DOHH2 (cell line): Measurements from ENCODE around the gene TBATA.
"Not testable (repeated sequence)": the region's sequence is repeated elsewhere in the genome, so short reads cannot be mapped to it uniquely, and the experiment has no call there.

Source experiments
- H3F3A ChIP-seq: fragments of 200-600 bp; sonication (generic), shearing (Covaris generic); 2 replicates; pipeline ENCODE4 v1.6.0; 2016; ENCODE audit warnings: antibody characterized with exemption, mild to moderate bottlenecking; ENCODE audit not compliant: control insufficient read depth, insufficient read depth
- H3K27ac ChIP-seq: fragments of 200-600 bp; sonication (generic); 2 replicates; pipeline ENCODE4 v1.5.1; 2014; ENCODE audit warnings: low read depth, mild to moderate bottlenecking, low read length, moderate library complexity
- H3K27me3 ChIP-seq: fragments of 200-600 bp; sonication (generic); 2 replicates; pipeline ENCODE4 v1.6.1; 2014; ENCODE audit warnings: mild to moderate bottlenecking, low read length, mixed read lengths; ENCODE audit not compliant: control insufficient read depth
- H3K36me3 ChIP-seq: fragments of 200-600 bp; sonication (generic); 2 replicates; pipeline ENCODE4 v1.6.1; 2014; ENCODE audit warnings: mild to moderate bottlenecking, low read length, moderate library complexity, mixed read lengths; ENCODE audit not compliant: control insufficient read depth
- H3K4me1 ChIP-seq: fragments of 200-600 bp; sonication (generic); 2 replicates; pipeline ENCODE4 v1.6.1; 2014; ENCODE audit warnings: mild to moderate bottlenecking, low read length, mixed read lengths; ENCODE audit not compliant: control insufficient read depth
- H3K4me2 ChIP-seq: fragments of 200-600 bp; sonication (generic); 2 replicates; pipeline ENCODE4 v1.6.0; 2014; ENCODE audit warnings: mild to moderate bottlenecking, low read length, moderate library complexity
- H3K4me3 ChIP-seq: fragments of 200-600 bp; sonication (generic); 2 replicates; pipeline ENCODE4 v1.5.1; 2014; ENCODE audit warnings: mild to moderate bottlenecking, low read length, mixed read lengths
- H3K79me2 ChIP-seq: fragments of 200-600 bp; sonication (generic); 2 replicates; pipeline ENCODE4 v1.6.1; 2014; ENCODE audit warnings: mild to moderate bottlenecking, low read length, mixed read lengths; ENCODE audit not compliant: control insufficient read depth
- H3K9me2 ChIP-seq: fragments of 200-600 bp; sonication (generic); replicated peaks from 2 replicates; pipeline ENCODE4 v1.6.1; 2014; ENCODE audit warnings: mild to moderate bottlenecking, low read length, mixed read lengths; ENCODE audit not compliant: control insufficient read depth
- H3K9me3 ChIP-seq: fragments of 200-600 bp; sonication (generic); 2 replicates; pipeline ENCODE4 v1.6.1; 2014; ENCODE audit warnings: antibody characterized with exemption, low read length, mixed read lengths; ENCODE audit not compliant: control insufficient read depth, insufficient read depth
- H4K20me1 ChIP-seq: fragments of 200-600 bp; sonication (generic); 2 replicates; pipeline ENCODE4 v1.6.0; 2014; ENCODE audit warnings: low read depth, mild to moderate bottlenecking, antibody characterized with exemption, low read length, moderate library complexity; ENCODE audit not compliant: control insufficient read depth, insufficient read depth
- CTCF ChIP-seq: fragments of 200-600 bp; sonication (generic); IDR thresholded peaks from one replicate; pipeline ENCODE4 v1.5.1; 2014; ENCODE audit warnings: antibody characterized with exemption, mild to moderate bottlenecking, low read depth, low read length; ENCODE audit not compliant: poor library complexity, severe bottlenecking
- EZH2phosphoT487 ChIP-seq: fragments of 200-600 bp; sonication (generic); IDR thresholded peaks from 2 replicates; pipeline ENCODE4 v1.6.1; 2017; ENCODE audit warnings: borderline replicate concordance, mild to moderate bottlenecking, antibody characterized with exemption, low read length, moderate library complexity, mixed read lengths

Gene TBATA

GRCh38 chr10:70771311-70772194 lies 13.6 kb downstream of the TBATA start:
- no peaks in the 10 kb centered on the region; the same call in 1 of the 2 replicates for H3K27me3 ChIP-seq
- no peaks in the 10 kb centered on the region for H3K79me2 ChIP-seq
- no peak for TF ChIP-seq CTCF
- TF ChIP-seq EZH2phosphoT487: no peak
- H3K36me3 ChIP-seq: no peaks in the 10 kb centered on the region
- no peaks in the 10 kb centered on the region for H3K9me3 ChIP-seq
- no peak overlapping the region for H3K4me3 ChIP-seq
- no peaks in the 10 kb centered on the region for H3K4me1 ChIP-seq
- no peaks in the 10 kb centered on the region for H3K9me2 ChIP-seq
- H3K4me2 ChIP-seq: no peak overlapping the region
- H3K27ac ChIP-seq: no peak overlapping the region
- H4K20me1 ChIP-seq: no peaks in the 10 kb centered on the region
- no peaks in the 10 kb centered on the region for H3F3A ChIP-seq

DNA sequence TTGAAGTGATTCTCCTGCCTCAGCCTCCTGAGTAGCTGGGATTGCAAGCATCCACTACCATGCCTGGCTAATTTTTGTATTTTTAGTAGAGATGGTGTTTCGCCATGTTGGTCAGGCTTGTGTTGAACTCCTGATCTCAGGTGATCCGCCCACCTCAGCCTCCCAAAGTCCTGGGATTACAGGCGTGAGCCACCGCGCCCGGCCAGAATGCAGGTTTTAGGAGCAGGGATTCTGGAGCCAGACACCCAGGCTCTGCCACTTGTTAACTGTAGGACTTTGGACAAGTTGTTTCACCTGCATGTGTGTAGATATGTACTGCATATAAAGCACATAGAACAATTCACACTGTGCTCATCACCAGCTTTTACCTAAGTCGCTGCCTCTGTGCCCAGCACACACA lies 14.7 kb downstream of the TBATA start:
- H3K9me3 ChIP-seq, H3K4me1 ChIP-seq, H3K36me3 ChIP-seq, H3K27me3 ChIP-seq, H3K4me2 ChIP-seq, H3K9me2 ChIP-seq, H3F3A ChIP-seq, H4K20me1 ChIP-seq, H3K4me3 ChIP-seq, H3K27ac ChIP-seq, H3K79me2 ChIP-seq: not testable (repeated sequence)

DNA sequence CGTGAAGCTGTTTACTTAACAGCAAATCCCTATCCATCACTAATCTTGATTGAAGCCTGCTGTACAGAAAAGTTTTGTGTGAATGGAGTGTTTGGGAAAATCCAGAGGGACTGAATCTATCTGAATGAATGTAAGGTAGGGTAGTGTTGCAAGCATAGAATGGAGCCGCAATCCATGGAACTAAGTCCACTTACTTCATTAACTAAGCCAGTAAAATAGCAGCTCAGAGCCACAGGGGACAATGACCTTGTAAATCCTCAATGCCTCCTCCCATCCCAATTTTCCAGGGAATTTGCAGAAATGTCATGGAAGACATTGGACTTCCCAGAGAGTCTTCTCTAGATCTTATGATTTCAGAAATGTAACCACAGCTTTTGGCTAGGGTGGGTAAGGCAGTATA lies 15.2 kb downstream of the TBATA start:
- Histone ChIP-seq H3K9me2 (no peaks in the 10 kb centered on the region), H3K27ac (no peak overlapping the region), H3K79me2 (no peaks in the 10 kb centered on the region), H3K36me3 (no peaks in the 10 kb centered on the region), H4K20me1 (no peaks in the 10 kb centered on the region), H3K27me3 (no peaks in the 10 kb centered on the region; the same call in 1 of the 2 replicates), H3K4me1 (no peaks in the 10 kb centered on the region), H3F3A (no peaks in the 10 kb centered on the region), H3K9me3 (peaks cover 9% of the 10 kb centered on the region; the same call in 1 of the 2 replicates), H3K4me2 (no peak overlapping the region), H3K4me3 (no peak overlapping the region)
- TF ChIP-seq CTCF: no peak
- TF ChIP-seq EZH2phosphoT487: no peak

DNA sequence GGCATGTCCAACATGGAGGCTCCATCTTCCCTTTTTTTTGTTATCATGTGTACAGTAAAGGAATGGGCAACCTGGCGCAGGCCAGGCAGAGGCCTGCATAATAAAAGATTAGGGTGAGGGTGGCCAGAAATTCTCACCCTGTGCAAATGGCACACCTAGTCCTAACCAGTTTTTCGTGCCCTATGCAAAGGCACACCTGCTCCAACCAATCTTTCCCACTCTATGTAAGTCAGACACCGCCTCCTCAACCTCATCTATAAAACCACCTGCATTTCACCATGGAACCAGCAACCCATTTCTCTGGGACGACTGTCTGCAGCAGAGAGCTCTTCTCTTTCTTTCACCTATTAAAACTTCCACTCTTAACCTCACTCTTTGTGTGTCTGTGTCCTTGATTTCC lies 16.1 kb downstream of the TBATA start:
- H4K20me1 ChIP-seq: no peaks in the 10 kb centered on the region
- TF ChIP-seq CTCF (no peak), EZH2phosphoT487 (no peak)
- no peaks in the 10 kb centered on the region for H3K79me2 ChIP-seq
- H3K4me1 ChIP-seq: no peaks in the 10 kb centered on the region
- no peaks in the 10 kb centered on the region; the same call in 1 of the 2 replicates for H3K27me3 ChIP-seq
- no peaks in the 10 kb centered on the region for H3K9me2 ChIP-seq
- no peak overlapping the region for H3K27ac ChIP-seq
- no peak overlapping the region for H3K4me2 ChIP-seq
- H3K9me3 ChIP-seq: peaks cover 9% of the 10 kb centered on the region; the same call in 1 of the 2 replicates
- H3F3A ChIP-seq: no peaks in the 10 kb centered on the region
- H3K4me3 ChIP-seq: no peak overlapping the region
- no peaks in the 10 kb centered on the region for H3K36me3 ChIP-seq

DNA sequence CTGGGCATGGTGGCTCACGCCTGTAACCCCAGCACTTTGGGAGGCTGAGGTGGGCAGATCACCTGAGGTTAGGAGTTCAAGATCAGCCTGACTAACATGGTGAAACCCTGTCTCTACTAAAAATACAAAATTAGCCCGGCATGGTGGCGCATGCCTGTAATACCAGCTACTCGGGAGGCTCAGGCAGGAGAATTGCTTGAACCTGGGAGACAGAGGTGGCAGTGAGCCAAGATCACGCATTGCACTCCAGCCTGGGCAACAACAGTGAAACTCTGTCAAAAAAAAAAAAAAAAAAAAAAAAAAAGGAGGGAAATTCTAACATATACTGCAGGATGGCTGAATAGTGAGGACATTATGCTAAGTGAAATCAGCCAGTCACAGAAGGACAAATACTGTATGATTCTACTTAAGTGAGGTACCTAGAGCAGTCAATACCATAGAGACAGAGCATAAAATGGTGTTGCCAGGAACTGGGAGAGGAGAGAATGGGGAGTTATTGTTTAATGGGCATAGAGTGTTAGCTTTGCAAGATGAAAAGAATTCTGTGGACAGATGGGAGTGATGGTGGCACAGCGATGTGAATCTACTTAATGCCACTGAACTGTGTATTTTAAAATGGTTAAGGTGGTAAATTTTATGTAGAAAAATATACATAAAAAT lies 17.0 kb downstream of the TBATA start:
- not testable (repeated sequence) for H3K27ac ChIP-seq, H3K4me3 ChIP-seq, H3F3A ChIP-seq, H4K20me1 ChIP-seq, H3K9me2 ChIP-seq, H3K4me1 ChIP-seq, H3K79me2 ChIP-seq, H3K9me3 ChIP-seq, H3K27me3 ChIP-seq, H3K36me3 ChIP-seq, H3K4me2 ChIP-seq
